Measurements from ENCODE around the gene CENPE.

The CENPE gene

GRCh38 chr4:103123114-103123513 lies 75.0 kb downstream of the CENPE start:
- no peak for DNase-seq (ENCODE audit: low read depth)

- DNase-seq (ENCODE audit: low read depth): no peak
Observed at GRCh38 chr4:103118166-103118565, 80.0 kb downstream of the CENPE start.

- no peak for DNase-seq (ENCODE audit: low read depth)
Observed at GRCh38 chr4:103111598-103111997, 86.5 kb downstream of the CENPE start.

- DNase-seq (ENCODE audit: low read depth): no peak
Observed at GRCh38 chr4:103108542-103108941, 89.6 kb downstream of the CENPE start.

GRCh38 chr4:103105558-103106356 lies 92.4 kb downstream of the CENPE start:
- no peak for DNase-seq (ENCODE audit: low read depth)

GRCh38 chr4:103104886-103105285 lies 93.3 kb downstream of the CENPE start:
- no peak for DNase-seq (ENCODE audit: low read depth)

- no peak for DNase-seq (ENCODE audit: low read depth)
Observed at GRCh38 chr4:103100691-103101090, 97.5 kb downstream of the CENPE start.

GRCh38 chr4:103099691-103100392 lies 98.3 kb downstream of the CENPE start, which contains the start of gene BDH2:
BDH2 (minus strand) TSS chr4:103099834; CDS start chr4:103096254, 3,580 bp downstream.
- peak; percentile 31 for DNase-seq (ENCODE audit: low read depth)

- DNase-seq (ENCODE audit: low read depth): no peak
Observed at GRCh38 chr4:103098756-103099440, 99.2 kb downstream of the CENPE start.

- DNase-seq (ENCODE audit: low read depth): no peak
Observed at GRCh38 chr4:103098341-103098740, 99.8 kb downstream of the CENPE start.

GRCh38 chr4:103097112-103097511 lies 101.0 kb downstream of the CENPE start:
- no peak for DNase-seq (ENCODE audit: low read depth)

- no peak for DNase-seq (ENCODE audit: low read depth)
Observed at GRCh38 chr4:103095080-103095479, 103.1 kb downstream of the CENPE start.

GRCh38 chr4:103092245-103092644 lies 105.9 kb downstream of the CENPE start:
- DNase-seq (ENCODE audit: low read depth): no peak

GRCh38 chr4:103091601-103092223 lies 106.4 kb downstream of the CENPE start:
- DNase-seq (ENCODE audit: low read depth): peak; percentile 12

GRCh38 chr4:103089481-103089880 lies 108.7 kb downstream of the CENPE start:
- DNase-seq (ENCODE audit: low read depth): no peak

- DNase-seq (ENCODE audit: low read depth): no peak
Observed at GRCh38 chr4:103086551-103086950, 111.6 kb downstream of the CENPE start.

- DNase-seq (ENCODE audit: low read depth): no peak
Observed at GRCh38 chr4:103085555-103086196, 112.5 kb downstream of the CENPE start.

GRCh38 chr4:103079621-103080020 lies 118.5 kb downstream of the CENPE start:
- DNase-seq (ENCODE audit: low read depth): no peak

- no peak for DNase-seq (ENCODE audit: low read depth)
Observed at GRCh38 chr4:103076747-103077347, 121.3 kb downstream of the CENPE start, which contains the start of gene SLC9B2. SLC9B2 (minus strand) TSS chr4:103076761; CDS start chr4:103067550, 9,211 bp downstream.

GRCh38 chr4:103075894-103076746 lies 122.0 kb downstream of the CENPE start:
- DNase-seq (ENCODE audit: low read depth): peak; percentile 22
